Neuron (in vitro differentiated cells): Measurements from ENCODE around the gene C1QTNF6.
"Not testable (repeated sequence)": the region's sequence is repeated elsewhere in the genome, so short reads cannot be mapped to it uniquely, and the experiment has no call there.

Source experiments
- H2AFZ ChIP-seq: one replicate; pipeline ENCODE4 v1.6.1; 2013; ENCODE audit warnings: low read depth, mild to moderate bottlenecking, inconsistent platforms, low read length, moderate library complexity
- H3K27me3 ChIP-seq: one replicate; pipeline ENCODE4 v1.6.1; 2013; ENCODE audit warnings: low read length; ENCODE audit not compliant: insufficient read depth
- H3K36me3 ChIP-seq: one replicate; pipeline ENCODE4 v1.6.1; 2013; ENCODE audit warnings: low read length; ENCODE audit not compliant: insufficient read depth
- H3K4me1 ChIP-seq: one replicate; pipeline ENCODE4 v1.6.1; 2013; ENCODE audit warnings: low read length; ENCODE audit not compliant: insufficient read depth
- H3K4me3 ChIP-seq: 2 replicates; pipeline ENCODE4 v1.5.1; 2013; ENCODE audit warnings: mild to moderate bottlenecking, low read length, moderate library complexity
- H3K9me3 ChIP-seq: one replicate; pipeline ENCODE4 v1.6.1; 2013; ENCODE audit warnings: low read length

Gene C1QTNF6

DNA sequence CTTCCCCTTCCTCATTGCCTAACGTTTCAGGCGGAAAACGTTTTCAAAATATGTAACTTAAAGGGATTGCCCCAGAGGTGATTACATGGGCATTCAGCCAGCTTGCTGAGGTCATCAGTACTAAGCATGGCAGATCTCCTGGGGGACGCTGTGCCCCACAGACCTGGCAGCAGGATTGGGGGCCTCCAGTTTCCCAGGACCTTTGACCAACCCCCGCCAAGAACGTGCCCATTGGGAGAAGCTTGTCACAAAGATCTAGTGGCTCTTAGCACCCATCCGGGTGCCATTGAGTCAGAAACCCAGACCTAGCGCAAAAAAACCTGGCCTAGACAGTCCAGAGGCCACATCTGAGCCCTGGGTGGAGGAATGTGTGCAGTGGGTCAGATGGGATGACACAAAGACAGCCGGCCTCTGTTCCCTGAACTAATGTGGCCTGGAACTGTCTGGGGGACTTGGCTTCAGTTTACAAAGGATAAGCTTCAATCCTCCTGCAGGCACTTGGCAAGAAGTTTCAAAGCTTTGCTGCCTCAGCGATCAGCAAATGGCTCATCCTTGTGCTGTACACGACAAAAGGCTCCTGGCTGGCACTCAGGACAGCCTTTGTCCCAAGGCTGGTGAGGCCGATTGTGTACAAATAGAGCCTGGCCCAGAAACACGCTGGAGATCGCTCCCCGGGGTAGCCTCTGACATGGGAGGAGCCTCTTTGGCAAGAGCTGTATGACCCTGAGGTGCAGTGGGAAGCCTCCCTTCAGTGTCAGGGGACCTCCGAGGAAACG lies 9.5 kb downstream of the C1QTNF6 start:
- Histone ChIP-seq H3K4me1 (peaks cover 21% of the 10 kb centered on the region), H3K4me3 (no peak overlapping the region), H3K9me3 (no peaks in the 10 kb centered on the region), H2AFZ (no peak overlapping the region), H3K27me3 (no peaks in the 10 kb centered on the region), H3K36me3 (peaks cover 11% of the 10 kb centered on the region)

DNA sequence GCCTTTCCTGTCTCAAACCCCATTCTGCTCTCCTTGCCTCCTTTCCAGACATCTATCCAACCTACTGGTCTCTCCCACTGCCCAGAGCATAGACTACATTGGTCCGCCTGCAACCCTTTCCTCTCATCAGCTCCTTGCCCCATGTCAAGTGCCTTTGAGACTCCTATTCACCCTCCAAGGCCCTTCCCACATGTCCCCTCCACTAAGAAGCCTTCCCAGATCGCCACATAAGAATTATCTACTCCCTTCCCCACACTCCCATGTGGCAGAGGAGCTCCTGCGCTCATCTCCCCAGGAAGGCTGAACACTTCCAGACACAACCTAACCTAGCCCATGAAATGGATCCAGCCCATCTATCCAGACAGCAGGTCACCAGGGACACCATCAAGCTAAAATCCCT lies 10.3 kb downstream of the C1QTNF6 start:
- Histone ChIP-seq H3K4me1 (peaks cover 21% of the 10 kb centered on the region), H3K9me3 (no peaks in the 10 kb centered on the region), H3K27me3 (no peaks in the 10 kb centered on the region), H3K4me3 (no peak overlapping the region), H3K36me3 (peaks cover 11% of the 10 kb centered on the region), H2AFZ (no peak overlapping the region)

DNA sequence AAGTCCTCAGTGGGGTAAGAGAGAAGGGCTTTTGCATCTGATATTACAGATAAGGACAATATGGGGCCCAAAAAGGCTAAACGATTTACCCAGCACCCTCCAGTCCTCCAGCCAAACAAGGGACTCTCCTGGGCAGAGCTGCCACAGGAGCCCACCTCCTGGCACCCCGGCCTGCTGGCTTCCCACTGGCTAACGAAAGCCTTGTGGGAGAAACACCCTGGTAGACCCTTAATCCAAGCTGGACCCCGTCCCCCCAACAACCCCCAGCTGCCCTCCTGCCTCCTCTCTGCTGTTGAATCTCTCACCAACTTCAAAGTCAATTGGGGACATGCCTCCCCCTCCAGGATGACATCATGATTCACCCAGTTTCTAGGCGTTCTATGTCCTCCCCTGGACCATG lies 10.8 kb downstream of the C1QTNF6 start:
- Histone ChIP-seq H3K36me3 (peaks cover 10% of the 10 kb centered on the region), H3K9me3 (no peaks in the 10 kb centered on the region), H2AFZ (no peak overlapping the region), H3K27me3 (no peaks in the 10 kb centered on the region), H3K4me1 (peaks cover 21% of the 10 kb centered on the region), H3K4me3 (no peak overlapping the region)

DNA sequence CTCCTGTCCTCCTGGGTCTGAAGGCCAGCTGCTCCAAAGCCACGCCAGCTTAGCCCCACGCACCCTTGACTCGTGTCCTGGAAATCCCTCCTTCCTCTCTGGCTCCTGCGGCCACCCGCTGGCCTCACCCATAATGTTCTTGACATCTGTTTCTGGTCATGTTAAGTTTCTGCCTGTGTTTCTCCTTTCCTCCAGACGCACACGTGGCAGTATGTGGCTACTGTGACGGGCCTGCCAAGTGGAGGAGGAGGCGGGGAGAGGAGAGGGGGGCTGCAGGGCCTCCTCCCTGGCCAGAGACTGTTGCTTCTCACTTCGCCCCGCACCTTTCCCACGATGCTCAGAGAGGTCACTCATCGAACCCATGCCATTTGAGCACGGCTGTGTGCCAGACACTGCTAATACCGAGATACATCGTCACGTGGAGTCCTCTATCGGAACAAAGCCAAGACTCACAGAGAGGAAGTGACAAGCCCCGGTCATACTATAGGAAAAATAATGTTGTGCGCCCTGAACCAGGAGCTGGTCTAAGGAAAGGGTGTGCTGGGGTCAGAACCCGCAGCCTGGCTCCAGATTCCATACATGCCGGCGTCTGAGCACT lies 11.5 kb downstream of the C1QTNF6 start:
- Histone ChIP-seq H3K4me1 (peaks cover 21% of the 10 kb centered on the region), H3K4me3 (no peak overlapping the region), H2AFZ (no peak overlapping the region), H3K27me3 (no peaks in the 10 kb centered on the region), H3K36me3 (peaks cover 6% of the 10 kb centered on the region), H3K9me3 (no peaks in the 10 kb centered on the region)

DNA sequence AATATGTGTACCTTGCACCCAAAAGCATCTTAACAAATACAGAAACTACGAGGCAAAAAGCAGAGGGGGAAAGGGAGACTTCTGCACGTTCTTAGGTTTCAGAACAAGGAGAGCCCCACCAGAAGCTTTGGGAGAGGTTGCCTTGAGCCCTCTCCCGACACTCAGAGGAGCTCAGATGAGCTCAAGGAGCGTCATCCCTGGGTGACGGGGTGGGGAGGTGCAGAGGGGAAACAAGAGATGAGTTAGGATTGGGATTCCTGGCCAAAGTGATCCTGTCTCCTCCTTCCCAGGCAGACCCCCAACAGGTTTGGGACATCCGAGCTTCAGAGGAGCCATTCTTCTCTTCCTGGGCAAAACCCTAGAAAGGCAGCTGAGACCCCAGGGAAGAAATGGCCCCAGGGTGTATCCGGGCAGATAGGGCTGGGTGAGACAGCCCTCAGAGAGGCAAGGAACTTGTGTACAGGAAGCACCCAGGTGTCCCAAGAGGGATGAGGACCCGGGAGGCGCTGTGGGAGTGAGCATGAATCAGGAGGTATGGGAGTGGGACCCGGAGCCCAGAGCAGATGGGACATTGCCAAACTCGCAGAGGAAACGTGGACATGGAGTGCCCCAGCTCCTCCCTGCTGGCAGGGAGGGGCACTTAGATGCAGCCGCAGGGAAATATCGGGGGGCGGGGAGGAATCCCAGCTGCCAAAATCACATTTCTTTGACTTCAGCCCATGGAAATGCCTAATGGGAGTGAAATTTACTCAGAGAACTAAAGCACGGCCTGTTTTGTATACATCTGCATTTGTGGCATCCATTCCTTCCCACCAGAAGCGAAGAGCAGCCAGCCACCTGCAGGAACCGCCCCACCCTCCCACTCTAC lies 12.4 kb downstream of the C1QTNF6 start:
- peaks cover 21% of the 10 kb centered on the region for H3K4me1 ChIP-seq

DNA sequence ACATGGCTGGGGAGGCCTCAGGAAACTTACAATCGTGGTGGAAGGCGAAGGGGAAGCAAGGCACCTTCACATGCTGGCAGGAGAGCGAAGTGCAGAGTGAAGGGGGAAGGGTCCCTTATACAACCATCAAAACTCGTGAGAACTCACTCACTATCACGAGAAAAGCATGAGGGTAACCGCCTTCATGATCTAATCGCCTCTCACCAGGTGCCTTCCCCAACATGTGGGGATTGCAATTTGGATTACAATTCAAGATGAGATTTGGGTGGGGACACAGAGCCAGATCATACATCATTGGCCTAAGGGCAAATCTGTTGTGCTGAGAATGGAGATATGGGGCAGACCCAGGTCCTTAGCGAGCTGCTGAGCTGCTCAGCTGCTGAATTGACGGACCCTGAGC lies 13.1 kb downstream of the C1QTNF6 start:
- H3K9me3 ChIP-seq, result no peaks in the 10 kb centered on the region
- no peak overlapping the region for H2AFZ ChIP-seq
- no peak overlapping the region for H3K4me3 ChIP-seq
- no peaks in the 10 kb centered on the region for H3K36me3 ChIP-seq
- H3K27me3 ChIP-seq, result no peaks in the 10 kb centered on the region
- peaks cover 21% of the 10 kb centered on the region for H3K4me1 ChIP-seq

More for the DNA sequence above, 12.4 kb downstream of the C1QTNF6 start:
- no peak overlapping the region for H2AFZ ChIP-seq
- H3K36me3 ChIP-seq, result peaks cover under 1% of the 10 kb centered on the region
- no peaks in the 10 kb centered on the region for H3K27me3 ChIP-seq
- no peak overlapping the region for H3K4me3 ChIP-seq
- no peaks in the 10 kb centered on the region for H3K9me3 ChIP-seq

DNA sequence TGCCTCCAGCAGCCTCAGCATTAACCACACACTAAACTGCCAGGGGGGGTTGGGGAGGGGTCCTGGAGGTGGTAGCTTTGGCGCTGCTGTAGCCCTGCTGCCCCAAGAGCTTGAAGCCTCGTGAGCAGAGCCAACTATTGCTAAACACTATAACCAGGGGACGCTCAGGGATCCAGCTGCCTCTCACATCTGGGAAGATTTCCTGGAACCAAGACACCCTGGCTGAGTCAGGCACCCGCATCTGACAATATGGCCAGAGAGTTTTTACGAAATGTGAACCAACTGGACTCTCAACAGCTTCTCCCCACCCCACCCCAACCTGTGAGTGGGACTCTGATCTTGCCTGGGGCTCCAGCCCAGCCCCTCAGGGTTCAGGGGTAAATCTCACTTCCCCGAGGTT lies 14.3 kb downstream of the C1QTNF6 start:
- Histone ChIP-seq H3K4me1 (peaks cover 16% of the 10 kb centered on the region), H3K36me3 (no peaks in the 10 kb centered on the region), H3K9me3 (peaks cover 2% of the 10 kb centered on the region), H2AFZ (no peak overlapping the region), H3K4me3 (no peak overlapping the region), H3K27me3 (no peaks in the 10 kb centered on the region)

DNA sequence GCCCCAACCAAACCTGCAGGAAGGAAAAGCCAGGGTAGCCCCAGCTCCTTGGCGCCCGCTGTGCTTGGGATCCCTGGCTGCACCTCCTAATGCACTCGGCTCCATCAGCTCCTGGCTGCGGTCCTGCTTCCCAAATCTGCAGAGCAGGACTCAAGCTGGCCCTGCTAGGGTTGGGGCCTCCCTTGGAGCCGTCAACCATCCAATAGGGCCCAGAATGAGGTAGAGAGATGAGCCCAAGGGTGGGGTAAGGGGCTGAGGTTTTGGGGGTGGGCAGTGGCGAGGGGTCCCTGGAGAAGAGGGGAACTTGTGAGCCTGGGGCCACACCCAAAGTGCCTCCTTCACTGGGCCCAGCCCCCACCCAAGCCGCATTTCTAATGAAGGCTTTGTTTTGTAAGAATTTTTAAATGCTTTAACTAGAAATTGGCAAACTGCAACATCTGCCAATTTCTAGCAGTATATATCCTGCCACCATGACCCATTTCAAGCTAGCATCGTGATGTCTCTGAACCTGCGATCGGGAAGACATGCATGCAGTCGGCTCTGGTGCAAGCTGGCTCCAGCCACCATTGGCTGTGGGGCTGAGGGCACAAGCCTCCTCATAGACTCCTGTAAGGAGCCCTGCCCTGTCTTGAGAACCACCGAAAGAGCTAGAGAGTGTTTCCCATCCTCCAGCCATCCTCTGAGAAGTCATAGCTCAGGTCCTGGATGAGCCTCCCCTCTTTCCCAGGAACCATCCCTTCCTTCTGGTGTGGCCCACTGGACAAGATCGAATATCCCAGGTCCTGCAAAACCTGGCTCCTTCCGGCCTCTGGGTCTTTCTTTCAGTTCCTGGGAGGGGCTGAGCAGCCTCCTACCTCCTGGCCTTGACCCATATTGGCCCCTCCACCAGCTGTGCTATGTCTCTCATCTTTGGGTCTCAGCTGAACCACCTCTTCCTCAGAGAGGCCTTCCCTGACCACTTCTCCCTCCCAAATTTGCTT lies 15.5 kb downstream of the C1QTNF6 start:
- H3K9me3 ChIP-seq, result peaks cover 2% of the 10 kb centered on the region
- no peak overlapping the region for H3K4me3 ChIP-seq
- peaks cover 6% of the 10 kb centered on the region for H3K4me1 ChIP-seq
- no peaks in the 10 kb centered on the region for H3K27me3 ChIP-seq
- no peaks in the 10 kb centered on the region for H3K36me3 ChIP-seq
- H2AFZ ChIP-seq, result no peak overlapping the region

DNA sequence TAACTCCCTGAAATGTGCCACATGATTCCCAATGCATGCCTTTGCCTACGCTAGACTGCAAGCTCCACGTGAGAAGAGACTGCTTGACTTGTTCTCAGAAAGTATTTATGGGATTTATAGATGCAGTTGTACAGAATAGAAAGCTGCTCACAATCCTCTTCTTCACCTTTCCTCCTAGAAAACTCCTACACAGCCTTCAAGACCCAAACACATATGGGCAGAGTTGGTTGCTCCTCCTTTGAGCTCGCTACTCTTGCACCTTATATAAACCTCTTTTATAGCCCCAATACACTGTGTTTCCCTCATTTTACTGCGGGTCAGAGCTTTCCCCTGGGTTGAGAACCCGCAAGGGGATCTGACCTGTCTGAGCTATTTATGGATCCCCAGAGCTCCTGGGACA lies 16.4 kb downstream of the C1QTNF6 start:
- Histone ChIP-seq H3K4me3 (no peak overlapping the region), H3K9me3 (peaks cover 2% of the 10 kb centered on the region), H2AFZ (no peak overlapping the region), H3K27me3 (no peaks in the 10 kb centered on the region), H3K4me1 (peaks cover 6% of the 10 kb centered on the region), H3K36me3 (no peaks in the 10 kb centered on the region)

DNA sequence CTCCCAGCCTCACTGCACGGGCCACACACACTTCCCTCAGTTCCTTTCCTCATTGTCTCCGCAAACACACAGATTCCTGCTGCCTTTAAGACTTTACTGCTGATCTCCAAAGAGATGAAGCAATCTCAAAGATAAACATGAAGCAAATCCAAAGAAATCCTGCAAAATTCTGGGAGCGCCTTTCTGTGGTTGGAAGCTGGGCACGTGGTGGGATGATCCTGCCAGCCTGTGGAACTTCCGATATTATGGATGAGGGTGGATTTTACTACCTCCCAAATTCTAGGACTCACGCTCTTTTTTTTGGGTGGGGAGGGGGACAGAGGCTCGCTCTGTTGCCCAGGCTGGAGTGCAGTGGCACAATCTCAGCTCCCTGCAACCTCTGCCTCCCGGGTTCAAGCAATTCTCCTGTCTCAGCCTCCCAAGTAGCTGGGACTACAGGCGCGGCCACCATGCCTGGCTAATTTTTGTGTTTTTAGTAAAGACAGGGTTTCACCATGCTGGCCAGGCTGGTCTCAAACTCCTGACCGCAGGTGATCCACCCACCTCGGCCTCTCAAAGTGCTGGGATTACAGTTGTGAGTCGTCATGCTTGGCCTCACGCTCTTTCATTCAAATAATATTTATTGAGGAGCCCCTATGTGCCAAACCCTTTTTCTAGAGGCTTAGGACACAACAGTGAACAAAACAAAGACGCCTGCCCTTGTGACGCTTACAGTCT lies 17.2 kb downstream of the C1QTNF6 start:
- not testable (repeated sequence) for H3K27me3 ChIP-seq, H3K36me3 ChIP-seq, H3K9me3 ChIP-seq, H2AFZ ChIP-seq, H3K4me1 ChIP-seq, H3K4me3 ChIP-seq

DNA sequence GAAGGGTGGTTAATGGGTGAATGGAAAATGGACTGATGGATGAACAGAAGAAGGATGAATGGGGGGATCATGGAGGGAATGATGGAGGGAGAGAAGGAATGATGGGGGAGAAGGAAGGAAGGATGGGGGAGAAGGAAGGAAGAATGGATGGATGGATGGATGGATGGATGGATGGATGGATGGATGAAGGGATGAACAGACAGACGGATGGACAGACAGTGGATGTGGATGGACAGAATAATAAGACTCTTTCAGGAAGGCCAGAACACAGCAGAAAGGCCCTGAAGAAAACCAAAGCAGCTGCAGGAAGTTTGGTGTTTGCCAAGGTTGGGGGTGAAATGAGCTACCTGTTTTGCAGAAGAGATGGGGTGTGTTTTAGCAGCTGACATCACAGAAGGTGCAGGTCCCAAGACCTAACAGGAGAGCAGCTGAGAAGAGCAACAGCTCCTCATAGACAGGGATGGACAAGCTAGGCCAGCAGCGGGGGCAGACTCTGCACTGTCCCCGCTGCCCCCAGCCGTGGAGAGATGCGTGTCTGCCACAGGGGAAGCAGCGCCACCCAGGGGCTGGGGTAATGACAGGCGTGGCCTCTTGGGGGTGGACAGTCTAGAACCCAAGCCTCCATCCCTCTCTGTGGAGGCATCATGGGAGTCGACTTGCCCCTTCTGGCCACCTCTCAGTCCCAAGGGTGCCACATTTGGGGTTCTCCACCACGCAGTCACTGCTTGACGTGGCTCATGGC lies 17.9 kb downstream of the C1QTNF6 start:
- H3K36me3 ChIP-seq, result no peaks in the 10 kb centered on the region
- H3K9me3 ChIP-seq, result peaks cover 2% of the 10 kb centered on the region
- peaks cover 7% of the 10 kb centered on the region for H3K4me1 ChIP-seq
- H3K27me3 ChIP-seq, result no peaks in the 10 kb centered on the region
- no peak overlapping the region for H2AFZ ChIP-seq
- H3K4me3 ChIP-seq, result no peak overlapping the region
